GM19372 (cell line): ENCODE measurements around the gene KLHDC8B.

Experiments
- ATAC-seq: cut with Tn5 transposase; IDR thresholded peaks from one replicate; pipeline ENCODE4 v1.9.1; 2021; ENCODE audit warnings: mild to moderate bottlenecking, low read depth, moderate library complexity; ENCODE audit not compliant: unreplicated experiment

Gene KLHDC8B

GRCh38 chr3:49158103-49158709 lies 13.2 kb upstream of the KLHDC8B start:
- no peak for ATAC-seq

- ATAC-seq: no peak
These were observed 12.6 kb upstream of the KLHDC8B start for GRCh38 chr3:49158792-49159191.

GRCh38 chr3:49161197-49161596 lies 10.2 kb upstream of the KLHDC8B start:
- ATAC-seq: no peak

GRCh38 chr3:49161808-49162530 lies 9.4 kb upstream of the KLHDC8B start:
- ATAC-seq: no peak

- no peak for ATAC-seq
These were observed 8.5 kb upstream of the KLHDC8B start for GRCh38 chr3:49162751-49163419.

GRCh38 chr3:49163609-49164008 lies 7.8 kb upstream of the KLHDC8B start:
- ATAC-seq: no peak

GRCh38 chr3:49164983-49165720 lies 6.2 kb upstream of the KLHDC8B start:
- ATAC-seq: no peak

GRCh38 chr3:49165771-49166751 lies 5.3 kb upstream of the KLHDC8B start, which contains the start of gene CCDC71:
Gene CCDC71, minus strand, starts transcription at chr3:49166331. Its CDS starts 2,123 bp downstream, at chr3:49164208.
- ATAC-seq: peak; percentile 55

GRCh38 chr3:49166752-49167556 lies 4.4 kb upstream of the KLHDC8B start:
- ATAC-seq: no peak

GRCh38 chr3:49170744-49171118 lies 667 bp upstream of the KLHDC8B start:
- ATAC-seq: no peak

- no peak for ATAC-seq
These were observed 540 bp downstream of the KLHDC8B start for GRCh38 chr3:49171775-49172500.

GRCh38 chr3:49172551-49173041 lies 1.2 kb downstream of the KLHDC8B start:
- ATAC-seq: no peak

GRCh38 chr3:49173116-49173791 lies 1.9 kb downstream of the KLHDC8B start:
- ATAC-seq: no peak

- no peak for ATAC-seq
These were observed 2.4 kb downstream of the KLHDC8B start for GRCh38 chr3:49173792-49174170.

GRCh38 chr3:49174397-49174985 lies 3.1 kb downstream of the KLHDC8B start:
- ATAC-seq: no peak

GRCh38 chr3:49175530-49175929 lies 4.1 kb downstream of the KLHDC8B start:
- ATAC-seq: no peak

GRCh38 chr3:49177073-49177472 lies 5.7 kb downstream of the KLHDC8B start:
- no peak for ATAC-seq
